Measurements from ENCODE around the gene PTPN4. TPM values are rescaled to one million over a fixed set of nuclear protein-coding genes. Genes with fewer than 3 reads are reported as not detected.

PTPN4 gene
- total and polyA plus RNA-seq, 2 experiments from 2014 or later, result 41.6 to 90.4 TPM

DNA sequence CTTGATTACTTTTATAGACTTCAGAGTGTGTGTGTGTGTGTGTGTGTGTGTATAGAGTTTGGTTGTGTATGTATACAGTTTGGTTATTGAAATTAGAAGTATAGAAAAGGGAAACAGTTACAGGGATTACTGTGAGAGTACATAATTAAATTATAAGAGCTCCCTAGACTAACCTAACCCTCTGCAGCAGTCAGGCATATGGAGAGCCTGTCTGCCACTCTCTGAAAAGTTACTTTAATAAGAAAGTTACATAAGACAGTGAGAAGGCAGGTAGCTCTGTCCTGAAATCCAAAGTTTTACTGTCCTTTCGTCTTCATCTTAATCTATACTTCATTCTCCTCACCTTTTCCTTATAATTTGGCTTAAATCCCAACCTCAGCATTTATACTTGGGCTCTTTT is 181.7 kb downstream of the PTPN4 start:
- Histone ChIP-seq H3K27me3 (ENCODE audit: insufficient read depth) (no peaks in the 10 kb centered on the region), H3K4me1 (ENCODE audit: insufficient read depth) (no peaks in the 10 kb centered on the region), H3K27ac (ENCODE audit: low read depth) (no peak overlapping the region), H4K20me1 (replicated peaks; ENCODE audit: insufficient read depth) (no peaks in the 10 kb centered on the region), H3K36me3 (ENCODE audit: insufficient read depth) (0 out of 2 replicates have a peak, but pooled peaks cover 5% of the 10 kb centered on the region), H3K9me2 (ENCODE audit: insufficient read depth) (no peaks in the 10 kb centered on the region), H3K4me2 (no peak overlapping the region), H3K79me2 (replicated peaks; ENCODE audit: insufficient read depth) (no peaks in the 10 kb centered on the region), H3K4me3 (no peak overlapping the region), H3F3A (replicated peaks; ENCODE audit: low read depth) (no peaks in the 10 kb centered on the region), H2AFZ (no peak overlapping the region)
- peaks cover 2% of the 10 kb centered on the region for H3K27me3 Mint-ChIP-seq (ENCODE audit: insufficient read depth, low read depth, poor library complexity)
- no peak for ATAC-seq
- DNase-seq (ENCODE audit: low spot score), result no peak
- H3K4me3 Mint-ChIP-seq, result no peak overlapping the region
- H3K9me3 Mint-ChIP-seq, result no peaks in the 10 kb centered on the region
- no peaks in the 10 kb centered on the region for H3K4me1 Mint-ChIP-seq
- H3K36me3 Mint-ChIP-seq (ENCODE audit: low read depth), result peaks cover 22% of the 10 kb centered on the region
- no peak overlapping the region for H3K27ac Mint-ChIP-seq
- TF ChIP-seq, protein P1, sequence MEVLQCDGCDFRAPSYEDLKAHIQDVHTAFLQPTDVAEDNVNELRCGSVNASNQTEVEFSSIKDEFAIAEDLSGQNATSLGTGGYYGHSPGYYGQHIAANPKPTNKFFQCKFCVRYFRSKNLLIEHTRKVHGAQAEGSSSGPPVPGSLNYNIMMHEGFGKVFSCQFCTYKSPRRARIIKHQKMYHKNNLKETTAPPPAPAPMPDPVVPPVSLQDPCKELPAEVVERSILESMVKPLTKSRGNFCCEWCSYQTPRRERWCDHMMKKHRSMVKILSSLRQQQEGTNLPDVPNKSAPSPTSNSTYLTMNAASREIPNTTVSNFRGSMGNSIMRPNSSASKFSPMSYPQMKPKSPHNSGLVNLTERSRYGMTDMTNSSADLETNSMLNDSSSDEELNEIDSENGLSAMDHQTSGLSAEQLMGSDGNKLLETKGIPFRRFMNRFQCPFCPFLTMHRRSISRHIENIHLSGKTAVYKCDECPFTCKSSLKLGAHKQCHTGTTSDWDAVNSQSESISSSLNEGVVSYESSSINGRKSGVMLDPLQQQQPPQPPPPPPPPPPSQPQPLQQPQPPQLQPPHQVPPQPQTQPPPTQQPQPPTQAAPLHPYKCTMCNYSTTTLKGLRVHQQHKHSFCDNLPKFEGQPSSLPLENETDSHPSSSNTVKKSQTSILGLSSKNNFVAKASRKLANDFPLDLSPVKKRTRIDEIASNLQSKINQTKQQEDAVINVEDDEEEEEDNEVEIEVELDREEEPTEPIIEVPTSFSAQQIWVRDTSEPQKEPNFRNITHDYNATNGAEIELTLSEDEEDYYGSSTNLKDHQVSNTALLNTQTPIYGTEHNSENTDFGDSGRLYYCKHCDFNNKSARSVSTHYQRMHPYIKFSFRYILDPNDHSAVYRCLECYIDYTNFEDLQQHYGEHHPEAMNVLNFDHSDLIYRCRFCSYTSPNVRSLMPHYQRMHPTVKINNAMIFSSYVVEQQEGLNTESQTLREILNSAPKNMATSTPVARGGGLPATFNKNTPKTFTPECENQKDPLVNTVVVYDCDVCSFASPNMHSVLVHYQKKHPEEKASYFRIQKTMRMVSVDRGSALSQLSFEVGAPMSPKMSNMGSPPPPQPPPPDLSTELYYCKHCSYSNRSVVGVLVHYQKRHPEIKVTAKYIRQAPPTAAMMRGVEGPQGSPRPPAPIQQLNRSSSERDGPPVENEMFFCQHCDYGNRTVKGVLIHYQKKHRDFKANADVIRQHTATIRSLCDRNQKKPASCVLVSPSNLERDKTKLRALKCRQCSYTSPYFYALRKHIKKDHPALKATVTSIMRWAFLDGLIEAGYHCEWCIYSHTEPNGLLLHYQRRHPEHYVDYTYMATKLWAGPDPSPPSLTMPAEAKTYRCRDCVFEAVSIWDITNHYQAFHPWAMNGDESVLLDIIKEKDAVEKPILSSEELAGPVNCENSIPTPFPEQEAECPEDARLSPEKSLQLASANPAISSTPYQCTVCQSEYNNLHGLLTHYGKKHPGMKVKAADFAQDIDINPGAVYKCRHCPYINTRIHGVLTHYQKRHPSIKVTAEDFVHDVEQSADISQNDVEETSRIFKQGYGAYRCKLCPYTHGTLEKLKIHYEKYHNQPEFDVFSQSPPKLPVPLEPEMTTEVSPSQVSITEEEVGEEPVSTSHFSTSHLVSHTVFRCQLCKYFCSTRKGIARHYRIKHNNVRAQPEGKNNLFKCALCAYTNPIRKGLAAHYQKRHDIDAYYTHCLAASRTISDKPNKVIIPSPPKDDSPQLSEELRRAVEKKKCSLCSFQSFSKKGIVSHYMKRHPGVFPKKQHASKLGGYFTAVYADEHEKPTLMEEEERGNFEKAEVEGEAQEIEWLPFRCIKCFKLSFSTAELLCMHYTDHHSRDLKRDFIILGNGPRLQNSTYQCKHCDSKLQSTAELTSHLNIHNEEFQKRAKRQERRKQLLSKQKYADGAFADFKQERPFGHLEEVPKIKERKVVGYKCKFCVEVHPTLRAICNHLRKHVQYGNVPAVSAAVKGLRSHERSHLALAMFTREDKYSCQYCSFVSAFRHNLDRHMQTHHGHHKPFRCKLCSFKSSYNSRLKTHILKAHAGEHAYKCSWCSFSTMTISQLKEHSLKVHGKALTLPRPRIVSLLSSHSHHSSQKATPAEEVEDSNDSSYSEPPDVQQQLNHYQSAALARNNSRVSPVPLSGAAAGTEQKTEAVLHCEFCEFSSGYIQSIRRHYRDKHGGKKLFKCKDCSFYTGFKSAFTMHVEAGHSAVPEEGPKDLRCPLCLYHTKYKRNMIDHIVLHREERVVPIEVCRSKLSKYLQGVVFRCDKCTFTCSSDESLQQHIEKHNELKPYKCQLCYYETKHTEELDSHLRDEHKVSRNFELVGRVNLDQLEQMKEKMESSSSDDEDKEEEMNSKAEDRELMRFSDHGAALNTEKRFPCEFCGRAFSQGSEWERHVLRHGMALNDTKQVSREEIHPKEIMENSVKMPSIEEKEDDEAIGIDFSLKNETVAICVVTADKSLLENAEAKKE (CRISPR knock-in tag; IDR thresholded peaks at IDR 0.05), result no peak
- no peak for TF ChIP-seq ZNF331 (CRISPR knock-in tag; IDR thresholded peaks at IDR 0.05; ENCODE audit: low read depth)
- no peak for TF ChIP-seq CREB1 (CRISPR knock-in tag; IDR thresholded peaks at IDR 0.05; ENCODE audit: low read depth)
- TF ChIP-seq STAT1 (IDR thresholded peaks at IDR 0.05; ENCODE audit: unreplicated experiment), result no peak
- TF ChIP-seq NANOG (IDR thresholded peaks at IDR 0.05; ENCODE audit: borderline replicate concordance), result no peak
- no peak for TF ChIP-seq POLR2AphosphoS5 (IDR thresholded peaks at IDR 0.05; ENCODE audit: low read depth)
- no peak for TF ChIP-seq EZH2 (IDR thresholded peaks at IDR 0.05; ENCODE audit: low read depth, unreplicated experiment)
- TF ChIP-seq, protein P2, sequence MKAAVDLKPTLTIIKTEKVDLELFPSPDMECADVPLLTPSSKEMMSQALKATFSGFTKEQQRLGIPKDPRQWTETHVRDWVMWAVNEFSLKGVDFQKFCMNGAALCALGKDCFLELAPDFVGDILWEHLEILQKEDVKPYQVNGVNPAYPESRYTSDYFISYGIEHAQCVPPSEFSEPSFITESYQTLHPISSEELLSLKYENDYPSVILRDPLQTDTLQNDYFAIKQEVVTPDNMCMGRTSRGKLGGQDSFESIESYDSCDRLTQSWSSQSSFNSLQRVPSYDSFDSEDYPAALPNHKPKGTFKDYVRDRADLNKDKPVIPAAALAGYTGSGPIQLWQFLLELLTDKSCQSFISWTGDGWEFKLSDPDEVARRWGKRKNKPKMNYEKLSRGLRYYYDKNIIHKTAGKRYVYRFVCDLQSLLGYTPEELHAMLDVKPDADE (IDR thresholded peaks at IDR 0.05), result no peak
- TF ChIP-seq JUNB (IDR thresholded peaks at IDR 0.05; ENCODE audit: unreplicated experiment), result no peak

Measured in GM23338 (cell line).